GM21529 (cell line): Measurements from ENCODE around the gene TMEM164.
"Not testable (repeated sequence)": the region's sequence is repeated elsewhere in the genome, so short reads cannot be mapped to it uniquely, and the experiment has no call there.

Experiments used
- ATAC-seq: cut with Tn5 transposase; IDR thresholded peaks from one replicate; pipeline ENCODE4 v1.9.1; 2021; ENCODE audit not compliant: unreplicated experiment

The TMEM164 gene

GRCh38 chrX:110002300-110003166, at the start of gene TMEM164:
TSS of gene TMEM164 (plus strand) at chrX:110003114. CDS start at chrX:110003775, 661 bp downstream.
- ATAC-seq: peak; percentile 83

GRCh38 chrX:109954333-109954732, 48.6 kb upstream of the TMEM164 start:
- ATAC-seq: no peak

- ATAC-seq: no peak
Observed at GRCh38 chrX:109954955-109955354, 48.0 kb upstream of the TMEM164 start.

GRCh38 chrX:109958266-109958665, 44.6 kb upstream of the TMEM164 start:
- no peak for ATAC-seq

- no peak for ATAC-seq
Observed at GRCh38 chrX:109959356-109959871, 43.5 kb upstream of the TMEM164 start.

GRCh38 chrX:109964390-109964789, 38.5 kb upstream of the TMEM164 start:
- ATAC-seq: no peak

- no peak for ATAC-seq
Observed at GRCh38 chrX:109966246-109966645, 36.7 kb upstream of the TMEM164 start.

GRCh38 chrX:109967156-109967555, 35.8 kb upstream of the TMEM164 start:
- no peak for ATAC-seq

- ATAC-seq: not testable (repeated sequence)
Observed at GRCh38 chrX:109970841-109971240, 32.1 kb upstream of the TMEM164 start.

GRCh38 chrX:109974906-109975655, 27.8 kb upstream of the TMEM164 start:
- no peak for ATAC-seq

- not testable (repeated sequence) for ATAC-seq
Observed at GRCh38 chrX:109985210-109985609, 17.7 kb upstream of the TMEM164 start.

GRCh38 chrX:109987884-109988283, 15.0 kb upstream of the TMEM164 start:
- ATAC-seq: no peak

GRCh38 chrX:109990582-109991276, 12.2 kb upstream of the TMEM164 start:
- ATAC-seq: peak; percentile 70

- no peak for ATAC-seq
Observed at GRCh38 chrX:109992203-109992602, 10.7 kb upstream of the TMEM164 start.

- ATAC-seq: no peak
Observed at GRCh38 chrX:109995155-109995554, 7.8 kb upstream of the TMEM164 start.

- no peak for ATAC-seq
Observed at GRCh38 chrX:109997786-109998452, 5.0 kb upstream of the TMEM164 start.

GRCh38 chrX:110000000-110000399, 2.9 kb upstream of the TMEM164 start:
- ATAC-seq: no peak

- no peak for ATAC-seq
Observed at GRCh38 chrX:110000847-110001713, 1.8 kb upstream of the TMEM164 start.

GRCh38 chrX:110001740-110002299, 1.1 kb upstream of the TMEM164 start:
- peak; percentile 2 for ATAC-seq
